K562 (cell line): Measurements from ENCODE around the gene VWA7. TPM values are rescaled to one million over a fixed set of nuclear protein-coding genes. Genes with fewer than 3 reads are reported as not detected.

ENCODE experiments used
- ASH1L ChIP-seq: fragments of 450-650 bp; IDR thresholded peaks from 2 replicates; pipeline ENCODE4 v1.6.1; 2018; ENCODE audit warnings: borderline replicate concordance, mild to moderate bottlenecking, low read depth; ENCODE audit not compliant: partially characterized antibody
- CCAR2 ChIP-seq: fragments of 200-400 bp; formaldehyde crosslinking; IDR thresholded peaks from 2 replicates; pipeline ENCODE4 v1.6.1; 2017; ENCODE audit warnings: mild to moderate bottlenecking, low read depth, low read length
- E2F3 ChIP-seq: fragments of 250-450 bp; sonication (Bioruptor Pico); IDR thresholded peaks from 2 replicates; pipeline ENCODE4 v1.4.0; 2020; ENCODE audit warnings: mild to moderate bottlenecking
- ETS1 ChIP-seq: conservative IDR thresholded peaks from 2 replicates; pipeline ENCODE4 v1.6.1; 2011; ENCODE audit warnings: low read depth, mild to moderate bottlenecking, low read length; ENCODE audit not compliant: control insufficient read depth
- ETS2 ChIP-seq: IDR thresholded peaks from 2 replicates; pipeline ENCODE4 v1.6.1; 2016; ENCODE audit warnings: borderline replicate concordance, missing genetic modification characterization, mild to moderate bottlenecking, moderate library complexity, missing compliant biosample characterization; ENCODE audit not compliant: poor library complexity, severe bottlenecking
- HLTF ChIP-seq: fragments of 450-650 bp; IDR thresholded peaks from 2 replicates; pipeline ENCODE4 v1.6.1; 2016
- HMG20B ChIP-seq: fragments of 250-450 bp; sonication (Bioruptor Pico); IDR thresholded peaks from 2 replicates; pipeline ENCODE4 v1.5.0; 2021; ENCODE audit warnings: mild to moderate bottlenecking
- JUN ChIP-seq, 2 experiments: sonication (generic) in 1 of 2; formaldehyde crosslinking in 1 of 2; IDR thresholded peaks; 2 replicates each; pipeline versions ENCODE4 v1.6.1 to v1.8.0; 2012 to 2022; ENCODE audit warnings: borderline replicate concordance in 2 of 2, mild to moderate bottlenecking in 2 of 2, improper control_type of control experiment in 1 of 2, low read depth in 1 of 2, low read length in 1 of 2, missing genetic modification reagents in 1 of 2
- MED1 ChIP-seq: sonication (generic); formaldehyde crosslinking; IDR thresholded peaks from 2 replicates; pipeline ENCODE4 v1.8.1; 2023; ENCODE audit warnings: missing genetic modification reagents, borderline replicate concordance
- OTX1 ChIP-seq: fragments of 450-650 bp; formaldehyde crosslinking; IDR thresholded peaks from 2 replicates; pipeline ENCODE4 v1.4.0; 2022; ENCODE audit warnings: mild to moderate bottlenecking
- PCBP1 ChIP-seq: fragments of 200-400 bp; formaldehyde crosslinking; IDR thresholded peaks from 2 replicates; pipeline ENCODE4 v1.6.1; 2018; ENCODE audit warnings: mild to moderate bottlenecking, low read depth, low read length; ENCODE audit not compliant: poor library complexity, severe bottlenecking
- PHB2 ChIP-seq: fragments of 450-650 bp; IDR thresholded peaks from 2 replicates; pipeline ENCODE4 v1.6.1; 2017; ENCODE audit warnings: low read depth
- SAFB2 ChIP-seq: fragments of 200-400 bp; formaldehyde crosslinking; IDR thresholded peaks from 2 replicates; pipeline ENCODE4 v1.6.1; 2018; ENCODE audit warnings: borderline replicate concordance, low read length, low read depth, moderate library complexity; ENCODE audit not compliant: severe bottlenecking
- TEAD1 ChIP-seq, 2 experiments: fragments of 450-650 bp in 1 of 2; sonication (generic) in 1 of 2; formaldehyde crosslinking; IDR thresholded peaks; 2 replicates each; pipeline versions ENCODE4 v1.4.0 to v1.8.0; 2020 to 2022; ENCODE audit warnings: mild to moderate bottlenecking in 2 of 2, missing genetic modification reagents in 1 of 2
- ZHX1 ChIP-seq: fragments of 150-350 bp; conservative IDR thresholded peaks from 2 replicates; pipeline ENCODE4 v1.6.1; 2014; ENCODE audit warnings: low read length
- ZNF174 ChIP-seq: fragments of 250-450 bp; sonication (Bioruptor Pico); IDR thresholded peaks from 2 replicates; pipeline ENCODE4 v1.4.0; 2020; ENCODE audit warnings: mild to moderate bottlenecking
- ZNF41 ChIP-seq: fragments of 250-450 bp; sonication (Bioruptor Pico); conservative IDR thresholded peaks from 2 replicates; pipeline ENCODE4 v1.4.0; 2020; ENCODE audit warnings: mild to moderate bottlenecking
- ZNF609 ChIP-seq: sonication (generic); formaldehyde crosslinking; IDR thresholded peaks from 2 replicates; pipeline ENCODE4 v1.8.1; 2023; ENCODE audit warnings: missing genetic modification reagents, mild to moderate bottlenecking, borderline replicate concordance
- polyA plus RNA-seq, 8 experiments: library from polyadenylated mRNA; depleted of rRNA in 4 of 8; stranded (reverse) in 5 of 8; unstranded in 3 of 8; fragments of >200 nt; fragmentation: Nextera tagmentation in 2 of 8; fragmentation: Illumina TruSeq in 1 of 8; extraction: Ambion mirVana in 2 of 8; extraction: Trizol in 1 of 8; gene quantifications; 2 replicates each; pipeline versions ENCODE4 v1.2.1 to v1.2.3, GENCODE V29; 2011 to 2014; ENCODE audit warnings: inconsistent platforms in 1 of 8, missing spikeins in 1 of 8
- total RNA-seq, 7 experiments: library from RNA; depleted of rRNA in 6 of 7; stranded (reverse); fragments of >200 nt in 6 of 7; fragmentation: Illumina TruSeq in 2 of 7; extraction: Trizol in 2 of 7; gene quantifications; 2 replicates each; pipeline versions ENCODE4 v1.2.1 to v1.2.3, GENCODE V29; 2011 to 2021; ENCODE audit warnings: low replicate concordance in 1 of 7

The VWA7 gene
- total and polyA plus RNA-seq, 9 of the 15 experiments (the other 6 are each of a cell fraction or from before 2014, with no cell fraction given): 0.18 to 2.9 (median 0.95) TPM

GRCh38 chr6:31769684-31770371 is 7.3 kb downstream of the VWA7 start (continued):
- TF ChIP-seq HLTF (peak; percentile 90), ZHX1 (peak; percentile 82), ZNF174 (CRISPR knock-in tag) (no peak), E2F3 (CRISPR knock-in tag) (peak; percentile 19; the same call in 1 of the 2 replicates), PHB2 (no peak; the same call in 1 of the 2 replicates), CCAR2 (0 out of 2 replicates have a peak, but pooled peaks have one; percentile 78), OTX1 (CRISPR knock-in tag) (peak; percentile 92), ETS1 (peak; percentile 71; the same call in 1 of the 2 replicates), SAFB2 (no peak), TEAD1 (CRISPR knock-in tag; IDR thresholded peaks at IDR 0.05) (peak; percentile 57 to 64; a peak in 3 of 4 replicates), PCBP1 (no peak), JUN (IDR thresholded peaks at IDR 0.05; ENCODE audit: borderline replicate concordance, low read depth, low read length) (peak; percentile 89), JUN (CRISPR knock-in tag; IDR thresholded peaks at IDR 0.05; ENCODE audit: borderline replicate concordance) (0 out of 2 replicates have a peak, but pooled peaks have one; percentile 47), HMG20B (CRISPR knock-in tag) (no peak), MED1 (CRISPR knock-in tag) (no peak), ASH1L (no peak), ZNF41 (CRISPR knock-in tag) (no peak), ZNF609 (CRISPR knock-in tag) (0 out of 2 replicates have a peak, but pooled peaks have one; percentile 75), ETS2 (tag) (no peak)
